HepG2 (cell line): Measurements from ENCODE around the gene GMPPB. TPM values are rescaled to one million over a fixed set of nuclear protein-coding genes. Genes with fewer than 3 reads are reported as not detected.

Experiments
- CEBPZ ChIP-seq: IDR thresholded peaks from 2 replicates; pipeline ENCODE4 v1.6.1; 2012; ENCODE audit warnings: low read length, improper control_type of control experiment
- GABPA ChIP-seq, 2 experiments: IDR thresholded peaks; 2 replicates each; pipeline ENCODE4 v1.6.1; 2011 to 2016; ENCODE audit warnings: low read depth in 2 of 2, low read length in 1 of 2, missing biosample characterization in 1 of 2, missing genetic modification characterization in 1 of 2
- HINFP ChIP-seq: sonication (generic); formaldehyde crosslinking; IDR thresholded peaks from 2 replicates; pipeline ENCODE4 v1.4.0; 2020; ENCODE audit warnings: low read depth, mild to moderate bottlenecking, missing genetic modification reagents
- HOXD1 ChIP-seq: sonication (generic); formaldehyde crosslinking; IDR thresholded peaks from 2 replicates; pipeline ENCODE4 v1.5.0; 2020; ENCODE audit warnings: missing genetic modification reagents
- KLF9 ChIP-seq: IDR thresholded peaks from 2 replicates; pipeline ENCODE4 v1.6.1; 2016; ENCODE audit warnings: low read depth
- LRRFIP1 ChIP-seq: sonication (generic); formaldehyde crosslinking; conservative IDR thresholded peaks from 2 replicates; pipeline ENCODE4 v1.4.0; 2020; ENCODE audit warnings: missing genetic modification reagents
- MIER2 ChIP-seq: IDR thresholded peaks from 2 replicates; pipeline ENCODE4 v1.6.1; 2016; ENCODE audit warnings: missing biosample characterization, missing genetic modification reagents
- PATZ1 ChIP-seq: sonication (generic); formaldehyde crosslinking; IDR thresholded peaks from 2 replicates; pipeline ENCODE4 v1.4.0; 2020; ENCODE audit warnings: missing genetic modification reagents
- PHF20 ChIP-seq: sonication (generic); formaldehyde crosslinking; IDR thresholded peaks from 2 replicates; pipeline ENCODE4 v1.5.0; 2020; ENCODE audit warnings: mild to moderate bottlenecking, missing genetic modification reagents
- TBX3 ChIP-seq: fragments of 450-650 bp; IDR thresholded peaks from 2 replicates; pipeline ENCODE4 v1.6.1; 2017; ENCODE audit warnings: antibody characterized with exemption, mild to moderate bottlenecking, inconsistent platforms, borderline replicate concordance
- TFE3 ChIP-seq: IDR thresholded peaks from 2 replicates; pipeline ENCODE4 v1.6.1; 2016
- THAP11 ChIP-seq: IDR thresholded peaks from 2 replicates; pipeline ENCODE4 v1.6.1; 2016; ENCODE audit warnings: missing biosample characterization, missing genetic modification reagents
- TOE1 ChIP-seq: sonication (generic); formaldehyde crosslinking; IDR thresholded peaks from 2 replicates; pipeline ENCODE4 v1.4.0; 2020; ENCODE audit warnings: mild to moderate bottlenecking, missing genetic modification reagents
- ZBTB7A ChIP-seq: sonication (generic); formaldehyde crosslinking; IDR thresholded peaks from 2 replicates; pipeline ENCODE4 v1.8.0; 2022; ENCODE audit warnings: mild to moderate bottlenecking, missing genetic modification reagents
- ZBTB8A ChIP-seq: sonication (generic); formaldehyde crosslinking; IDR thresholded peaks from 2 replicates; pipeline ENCODE4 v1.4.0; 2020; ENCODE audit warnings: mild to moderate bottlenecking, low read depth, missing genetic modification reagents, borderline replicate concordance
- ZNF12 ChIP-seq: sonication (generic); formaldehyde crosslinking; IDR thresholded peaks from 2 replicates; pipeline ENCODE4 v1.5.0; 2020; ENCODE audit warnings: missing genetic modification reagents
- ZNF703 ChIP-seq: sonication (generic); formaldehyde crosslinking; IDR thresholded peaks from 2 replicates; pipeline ENCODE4 v1.5.1; 2020; ENCODE audit warnings: missing genetic modification reagents, mild to moderate bottlenecking, moderate library complexity, borderline replicate concordance
- polyA plus RNA-seq, 8 experiments: library from polyadenylated mRNA; depleted of rRNA in 3 of 8; stranded (reverse) in 7 of 8; unstranded in 1 of 8; fragments of >200 nt; fragmentation: Illumina TruSeq in 4 of 8; extraction: Trizol in 4 of 8; gene quantifications; 2 replicates each; pipeline versions ENCODE4 v1.2.1 to v1.2.3, GENCODE V29; 2011 to 2016; ENCODE audit warnings: low read depth in 4 of 8, missing spikeins in 1 of 8, mixed read lengths in 1 of 8; ENCODE audit not compliant: insufficient read depth in 1 of 8
- total RNA-seq, 5 experiments: library from RNA; depleted of rRNA; stranded (reverse); fragments of >200 nt; fragmentation: Illumina TruSeq; extraction: Trizol; gene quantifications; 2 replicates each; pipeline ENCODE4 v1.2.3, GENCODE V29; 2016; ENCODE audit warnings: low read depth in 1 of 5

The GMPPB gene
- total and polyA plus RNA-seq, 2 of the 13 experiments (the other 11 are each of a cell fraction or from before 2014, with no cell fraction given) = 6.5 to 23.1 TPM

- no peak for TF ChIP-seq TFE3
- TF ChIP-seq HOXD1 (CRISPR knock-in tag) = no peak; the same call in 1 of the 2 replicates
- TF ChIP-seq THAP11 (CRISPR knock-in tag) = peak; percentile 76; the same call in 1 of the 2 replicates
- no peak for TF ChIP-seq HINFP (CRISPR knock-in tag)
- no peak for TF ChIP-seq KLF9
- TF ChIP-seq TBX3 = no peak
- TF ChIP-seq ZBTB8A (CRISPR knock-in tag) = no peak
- no peak for TF ChIP-seq MIER2 (CRISPR knock-in tag)
- no peak for TF ChIP-seq ZNF12 (CRISPR knock-in tag)
- TF ChIP-seq GABPA (IDR thresholded peaks at IDR 0.05; ENCODE audit: low read depth, low read length) = no peak
- TF ChIP-seq GABPA (CRISPR knock-in tag; IDR thresholded peaks at IDR 0.05; ENCODE audit: low read depth) = no peak
- no peak for TF ChIP-seq CEBPZ
- peak; percentile 69; the same call in 1 of the 2 replicates for TF ChIP-seq ZBTB7A (CRISPR knock-in tag)
- no peak; the same call in 1 of the 2 replicates for TF ChIP-seq PATZ1
- 0 out of 2 replicates have a peak, but pooled peaks have one; percentile 44 for TF ChIP-seq ZNF703 (CRISPR knock-in tag)
- no peak for TF ChIP-seq TOE1
- peak; percentile 73 for TF ChIP-seq PHF20
- TF ChIP-seq LRRFIP1 = no peak
Observed at GRCh38 chr3:49673715-49674496, 49.8 kb downstream of the GMPPB start, which contains the start of gene APEH (continued).
